DOHH2 (cell line): ENCODE data around the gene KMT2A.

Source experiments
- CTCF ChIP-seq: fragments of 200-600 bp; sonication (generic); IDR thresholded peaks from one replicate; pipeline ENCODE4 v1.5.1; 2014; ENCODE audit warnings: antibody characterized with exemption, mild to moderate bottlenecking, low read depth, low read length; ENCODE audit not compliant: poor library complexity, severe bottlenecking
- EZH2phosphoT487 ChIP-seq: fragments of 200-600 bp; sonication (generic); IDR thresholded peaks from 2 replicates; pipeline ENCODE4 v1.6.1; 2017; ENCODE audit warnings: borderline replicate concordance, mild to moderate bottlenecking, antibody characterized with exemption, low read length, moderate library complexity, mixed read lengths

- TF ChIP-seq CTCF, result no peak
- no peak for TF ChIP-seq EZH2phosphoT487
These were observed 37.2 kb downstream of the KMT2A start for GRCh38 chr11:118473537-118473936.
